GM12878 (cell line): Measurements from ENCODE around the gene NBEA. TPM values are rescaled to one million over a fixed set of nuclear protein-coding genes. Genes with fewer than 3 reads are reported as not detected.

ENCODE experiments used
- ATAC-seq: fragments of 200-7000 bp; cut with Tn5 transposase; 3 replicates; pipeline ENCODE4 v1.9.1; 2020; ENCODE audit warnings: mild to moderate bottlenecking, moderate library complexity
- BruUV-seq: library from RNA; stranded (reverse); fragments of 400-500 nt; replicated peaks from 2 replicates; lab custom pipeline; 2021; lab: Mats Ljungman, UMichigan
- CTCF ChIA-PET: fragments of 300-600 bp; sonication (Branson Sonifier 250); formaldehyde crosslinking; extraction: SDS; loops from one replicate; lab custom pipeline; 2021; ENCODE audit warnings: inconsistent platforms; lab: Yijun Ruan, JAX
- POLR2A ChIA-PET: fragments of 350-600 bp; formaldehyde crosslinking; extraction: SDS; loops from one replicate; lab custom pipeline; 2021; ENCODE audit warnings: inconsistent platforms; lab: Charles Lee
- RAD21 ChIA-PET: fragments of 300-600 bp; sonication (Branson Sonifier 250); formaldehyde crosslinking; loops from one replicate; lab custom pipeline; 2023; ENCODE audit warnings: antibody characterized with exemption; ENCODE audit not compliant: unreplicated experiment; lab: Charles Lee
- SMC1A ChIA-PET: fragments of 300-600 bp; sonication (Branson Sonifier 250); formaldehyde crosslinking; loops from one replicate; lab custom pipeline; 2023; ENCODE audit not compliant: unreplicated experiment, uncharacterized antibody; lab: Charles Lee
- DNase-seq: peaks from one replicate; pipeline ENCODE4 v3.0.0-alpha.2; 2011; ENCODE audit warnings: low read depth, low spot score
- FAIRE-seq: peaks from 3 replicates; lab custom pipeline; 2011; peaks lifted over from hg19 to GRCh38; lab: Jason Lieb, UNC
- H2AFZ ChIP-seq: 2 replicates; pipeline ENCODE4 v1.6.0; 2011; ENCODE audit warnings: low read depth, low read length, control low read depth; ENCODE audit not compliant: control insufficient read depth
- H3K27ac ChIP-seq: 2 replicates; pipeline ENCODE4 v1.5.1; 2011; ENCODE audit warnings: control low read depth; ENCODE audit not compliant: control insufficient read depth, insufficient read depth
- H3K27me3 ChIP-seq, 2 experiments: replicated peaks in 1 of 2; 2 replicates each; pipeline versions ENCODE4 v1.6.0 to v1.6.1; 2011; ENCODE audit warnings: low read length in 1 of 2; ENCODE audit not compliant: control insufficient read depth in 2 of 2, insufficient read depth in 2 of 2
- H3K36me3 ChIP-seq, 2 experiments: 2 replicates each; pipeline ENCODE4 v1.5.1; 2011; ENCODE audit warnings: low read length in 1 of 2; ENCODE audit not compliant: control insufficient read depth in 2 of 2, insufficient read depth in 2 of 2
- H3K4me1 ChIP-seq: 2 replicates; pipeline ENCODE4 v1.6.1; 2011; ENCODE audit warnings: mild to moderate bottlenecking, low read length, moderate library complexity, mixed read lengths; ENCODE audit not compliant: control insufficient read depth, insufficient read depth
- H3K4me2 ChIP-seq: 2 replicates; pipeline ENCODE4 v1.6.0; 2011; ENCODE audit warnings: control low read depth; ENCODE audit not compliant: control insufficient read depth, insufficient read depth
- H3K4me3 ChIP-seq: fragments of 200-600 bp; sonication (generic); 2 replicates; pipeline ENCODE4 v1.5.1; 2016
- H3K79me2 ChIP-seq: 2 replicates; pipeline ENCODE4 v1.6.0; 2011; ENCODE audit warnings: low read length; ENCODE audit not compliant: control insufficient read depth, insufficient read depth
- H3K9ac ChIP-seq: 2 replicates; pipeline ENCODE4 v1.8.0; 2011; ENCODE audit warnings: low read length, control low read depth, mixed read lengths; ENCODE audit not compliant: control insufficient read depth, insufficient read depth
- H3K9me3 ChIP-seq: replicated peaks from 3 replicates; pipeline ENCODE4 v1.5.1; 2011; ENCODE audit warnings: mild to moderate bottlenecking, low read length; ENCODE audit not compliant: control insufficient read depth, insufficient read depth
- H4K20me1 ChIP-seq: 2 replicates; pipeline ENCODE4 v1.6.0; 2011; ENCODE audit not compliant: control insufficient read depth, insufficient read depth
- ATF2 ChIP-seq: IDR thresholded peaks from 2 replicates; pipeline ENCODE4 v1.6.1; 2012; ENCODE audit warnings: low read length, inconsistent platforms
- ATF7 ChIP-seq: fragments of 450-650 bp; IDR thresholded peaks from 2 replicates; pipeline ENCODE4 v1.6.1; 2016; ENCODE audit warnings: low read depth, mild to moderate bottlenecking
- DPF2 ChIP-seq: fragments of 450-650 bp; IDR thresholded peaks from 2 replicates; pipeline ENCODE4 v1.6.1; 2017; ENCODE audit warnings: mild to moderate bottlenecking
- EZH2 ChIP-seq: IDR thresholded peaks from 2 replicates; pipeline ENCODE4 v1.6.1; 2012; ENCODE audit warnings: low read depth, mild to moderate bottlenecking, control low read depth, inconsistent platforms, low read length, borderline replicate concordance; ENCODE audit not compliant: control insufficient read depth
- HCFC1 ChIP-seq: fragments of 150-350 bp; IDR thresholded peaks from 2 replicates; pipeline ENCODE4 v1.6.1; 2014; ENCODE audit warnings: low read length
- MTA3 ChIP-seq: IDR thresholded peaks from 2 replicates; pipeline ENCODE4 v1.6.1; 2012; ENCODE audit warnings: low read length, inconsistent platforms, borderline replicate concordance
- SIX5 ChIP-seq: IDR thresholded peaks from 2 replicates; pipeline ENCODE4 v1.6.1; 2011; ENCODE audit warnings: mild to moderate bottlenecking, low read depth, low read length, moderate library complexity; ENCODE audit not compliant: severe bottlenecking
- STAT1 ChIP-seq: fragments of 450-650 bp; conservative IDR thresholded peaks from 2 replicates; pipeline ENCODE4 v1.6.1; 2014; ENCODE audit warnings: antibody characterized with exemption, mild to moderate bottlenecking
- SUPT20H ChIP-seq: IDR thresholded peaks from 2 replicates; pipeline ENCODE4 v1.6.1; 2011; ENCODE audit warnings: low read depth, mild to moderate bottlenecking, low read length, moderate library complexity, borderline replicate concordance; ENCODE audit not compliant: control insufficient read depth
- YY1 ChIP-seq: IDR thresholded peaks from 2 replicates; pipeline ENCODE4 v1.6.1; 2011; ENCODE audit warnings: low read depth, mild to moderate bottlenecking, low read length
- ZZZ3 ChIP-seq: IDR thresholded peaks from 2 replicates; pipeline ENCODE4 v1.6.1; 2011; ENCODE audit warnings: low read depth; ENCODE audit not compliant: control insufficient read depth, insufficient read length
- WGBS: methylation state at CpG from one replicate; pipeline ENCODE4 v1.1.6; 2016; ENCODE audit warnings: low lambda C conversion rate; ENCODE audit not compliant: insufficient replicate concordance, insufficient coverage; ENCODE audit errors: missing lambda C conversion rate; 5-methylcytosine and 5-hydroxymethylcytosine counted together
- in situ Hi-C: fragments of 300-500 bp; cut with MboI; formaldehyde crosslinking; loops from 9 replicates; pipeline ENCODE4 v1.14.3; 2018; ENCODE audit warnings: mixed read lengths
- intact Hi-C: fragments of 100-400 bp; cut with micrococcal nuclease; formaldehyde crosslinking; loops from one replicate; pipeline ENCODE4 v1.14.2; 2022; ENCODE audit not compliant: unreplicated experiment
- polyA plus RNA-seq, 11 experiments: library from polyadenylated mRNA; depleted of rRNA in 4 of 11; unstranded in 6 of 11; stranded (reverse) in 5 of 11; fragments of >200 nt; fragmentation: Nextera tagmentation in 4 of 11; fragmentation: Illumina TruSeq in 1 of 11; extraction: Ambion mirVana in 4 of 11; extraction: Trizol in 1 of 11; gene quantifications; 1 replicate in 1 of 11; 2 replicates in 10 of 11; pipeline versions ENCODE4 v1.2.1 to v1.2.3, GENCODE V29; 2011 to 2016; ENCODE audit warnings: inconsistent platforms in 2 of 11, missing spikeins in 2 of 11, low read depth in 1 of 11
- total RNA-seq, 4 experiments: library from RNA; depleted of rRNA in 3 of 4; stranded (reverse); fragments of >200 nt in 3 of 4; fragmentation: Illumina TruSeq in 1 of 4; extraction: Trizol in 1 of 4; gene quantifications; 2 replicates each; pipeline versions ENCODE4 v1.2.1 to v1.2.3, GENCODE V29; 2013 to 2021
- TF ChIP-seq, protein P1 (sequence below): fragments of 450-650 bp; IDR thresholded peaks from 2 replicates; pipeline ENCODE4 v1.6.1; 2017; ENCODE audit warnings: low read depth, mild to moderate bottlenecking, moderate library complexity
- TF ChIP-seq, protein P2 (sequence below): IDR thresholded peaks from 2 replicates; pipeline ENCODE4 v1.6.1; 2012; ENCODE audit warnings: improper control_type of control experiment, low read depth, low read length; ENCODE audit not compliant: insufficient replicate concordance

NBEA gene
- total and polyA plus RNA-seq, 10 of the 15 experiments (the other 5 are each of a cell fraction or from before 2014, with no cell fraction given): 0.23 to 3.6 (median 0.55) TPM

DNA sequence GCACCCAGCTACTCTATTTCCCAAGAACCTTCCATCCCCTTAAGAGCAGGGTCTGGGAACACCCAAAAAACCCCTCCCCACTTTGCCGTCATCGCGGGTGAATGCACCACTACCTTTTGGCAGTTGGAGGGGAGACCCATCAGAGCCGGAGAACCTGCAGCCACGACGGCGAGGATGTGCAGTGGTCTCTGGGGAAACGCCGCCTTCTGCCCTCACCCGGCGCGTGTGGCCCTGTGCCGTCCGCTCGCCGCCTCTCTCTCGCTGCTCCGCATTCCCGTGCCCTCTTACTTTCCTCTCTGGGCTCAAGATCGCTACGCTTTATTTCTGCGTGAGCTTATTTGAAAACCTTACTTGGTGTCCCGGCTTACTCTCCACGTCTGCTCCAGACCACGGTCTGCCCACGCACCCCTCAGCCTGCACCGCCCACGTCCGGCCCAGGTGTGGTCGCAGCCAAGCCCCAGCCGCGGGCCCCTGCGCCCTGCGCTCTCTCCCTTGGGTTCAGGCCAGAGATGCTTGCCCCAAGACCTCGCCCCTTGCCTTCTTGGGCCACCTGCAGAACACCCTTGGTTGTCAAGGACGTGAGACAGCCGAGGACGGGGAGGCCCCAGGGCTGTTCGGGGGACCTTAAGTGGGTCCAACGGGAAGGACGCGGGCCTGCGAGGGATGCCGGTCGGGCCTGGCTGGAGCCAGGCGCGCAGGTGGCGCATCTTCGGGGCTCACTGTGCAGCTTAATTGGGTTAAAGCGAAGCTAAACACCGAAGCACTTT lies 536.4 kb downstream of the NBEA start:
- no peak overlapping the region for H3K27ac ChIP-seq
- H3K4me3 ChIP-seq: no peak overlapping the region
- intact Hi-C loops: no loop called here
- no peaks in the 10 kb centered on the region; the same call in 2 of the 3 replicates for H3K9me3 ChIP-seq
- ChIA-PET RAD21 (no interaction called here), POLR2A (no interaction called here), CTCF (no interaction called here), SMC1A (no interaction called here)
- ATAC-seq: no peak
- no peak overlapping the region for H2AFZ ChIP-seq
- no TSS peak for BruUV-seq
- peaks cover 8 to 27% of the 10 kb centered on the region in 2 experiments for H3K27me3 ChIP-seq
- in situ Hi-C loops: no loop called here
- no peaks in the 10 kb centered on the region for H4K20me1 ChIP-seq
- H3K79me2 ChIP-seq: no peaks in the 10 kb centered on the region
- H3K9ac ChIP-seq: no peak overlapping the region
- FAIRE-seq: no peak
- no peak for DNase-seq
- no peaks in the 10 kb centered on the region for H3K4me1 ChIP-seq
- H3K36me3 ChIP-seq: no peaks in the 10 kb centered on the region
- WGBS: 44% methylated on average over 51 of the region's 51 CpGs
- H3K4me2 ChIP-seq: no peak overlapping the region
- TF ChIP-seq ATF2: no peak
- TF ChIP-seq YY1: no peak
- no peak for TF ChIP-seq DPF2
- no peak for TF ChIP-seq HCFC1
- TF ChIP-seq, protein P1, sequence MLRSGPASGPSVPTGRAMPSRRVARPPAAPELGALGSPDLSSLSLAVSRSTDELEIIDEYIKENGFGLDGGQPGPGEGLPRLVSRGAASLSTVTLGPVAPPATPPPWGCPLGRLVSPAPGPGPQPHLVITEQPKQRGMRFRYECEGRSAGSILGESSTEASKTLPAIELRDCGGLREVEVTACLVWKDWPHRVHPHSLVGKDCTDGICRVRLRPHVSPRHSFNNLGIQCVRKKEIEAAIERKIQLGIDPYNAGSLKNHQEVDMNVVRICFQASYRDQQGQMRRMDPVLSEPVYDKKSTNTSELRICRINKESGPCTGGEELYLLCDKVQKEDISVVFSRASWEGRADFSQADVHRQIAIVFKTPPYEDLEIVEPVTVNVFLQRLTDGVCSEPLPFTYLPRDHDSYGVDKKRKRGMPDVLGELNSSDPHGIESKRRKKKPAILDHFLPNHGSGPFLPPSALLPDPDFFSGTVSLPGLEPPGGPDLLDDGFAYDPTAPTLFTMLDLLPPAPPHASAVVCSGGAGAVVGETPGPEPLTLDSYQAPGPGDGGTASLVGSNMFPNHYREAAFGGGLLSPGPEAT: no peak
- TF ChIP-seq STAT1: no peak
- TF ChIP-seq SIX5: no peak
- TF ChIP-seq ATF7: no peak
- no peak for TF ChIP-seq EZH2
- no peak for TF ChIP-seq ZZZ3
- TF ChIP-seq, protein P2, sequence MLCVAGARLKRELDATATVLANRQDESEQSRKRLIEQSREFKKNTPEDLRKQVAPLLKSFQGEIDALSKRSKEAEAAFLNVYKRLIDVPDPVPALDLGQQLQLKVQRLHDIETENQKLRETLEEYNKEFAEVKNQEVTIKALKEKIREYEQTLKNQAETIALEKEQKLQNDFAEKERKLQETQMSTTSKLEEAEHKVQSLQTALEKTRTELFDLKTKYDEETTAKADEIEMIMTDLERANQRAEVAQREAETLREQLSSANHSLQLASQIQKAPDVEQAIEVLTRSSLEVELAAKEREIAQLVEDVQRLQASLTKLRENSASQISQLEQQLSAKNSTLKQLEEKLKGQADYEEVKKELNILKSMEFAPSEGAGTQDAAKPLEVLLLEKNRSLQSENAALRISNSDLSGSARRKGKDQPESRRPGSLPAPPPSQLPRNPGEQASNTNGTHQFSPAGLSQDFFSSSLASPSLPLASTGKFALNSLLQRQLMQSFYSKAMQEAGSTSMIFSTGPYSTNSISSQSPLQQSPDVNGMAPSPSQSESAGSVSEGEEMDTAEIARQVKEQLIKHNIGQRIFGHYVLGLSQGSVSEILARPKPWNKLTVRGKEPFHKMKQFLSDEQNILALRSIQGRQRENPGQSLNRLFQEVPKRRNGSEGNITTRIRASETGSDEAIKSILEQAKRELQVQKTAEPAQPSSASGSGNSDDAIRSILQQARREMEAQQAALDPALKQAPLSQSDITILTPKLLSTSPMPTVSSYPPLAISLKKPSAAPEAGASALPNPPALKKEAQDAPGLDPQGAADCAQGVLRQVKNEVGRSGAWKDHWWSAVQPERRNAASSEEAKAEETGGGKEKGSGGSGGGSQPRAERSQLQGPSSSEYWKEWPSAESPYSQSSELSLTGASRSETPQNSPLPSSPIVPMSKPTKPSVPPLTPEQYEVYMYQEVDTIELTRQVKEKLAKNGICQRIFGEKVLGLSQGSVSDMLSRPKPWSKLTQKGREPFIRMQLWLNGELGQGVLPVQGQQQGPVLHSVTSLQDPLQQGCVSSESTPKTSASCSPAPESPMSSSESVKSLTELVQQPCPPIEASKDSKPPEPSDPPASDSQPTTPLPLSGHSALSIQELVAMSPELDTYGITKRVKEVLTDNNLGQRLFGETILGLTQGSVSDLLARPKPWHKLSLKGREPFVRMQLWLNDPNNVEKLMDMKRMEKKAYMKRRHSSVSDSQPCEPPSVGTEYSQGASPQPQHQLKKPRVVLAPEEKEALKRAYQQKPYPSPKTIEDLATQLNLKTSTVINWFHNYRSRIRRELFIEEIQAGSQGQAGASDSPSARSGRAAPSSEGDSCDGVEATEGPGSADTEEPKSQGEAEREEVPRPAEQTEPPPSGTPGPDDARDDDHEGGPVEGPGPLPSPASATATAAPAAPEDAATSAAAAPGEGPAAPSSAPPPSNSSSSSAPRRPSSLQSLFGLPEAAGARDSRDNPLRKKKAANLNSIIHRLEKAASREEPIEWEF: no peak
- no peak for TF ChIP-seq SUPT20H
- TF ChIP-seq MTA3: no peak
